WI38 (cell line): ENCODE data around the gene KIR2DL1.
"Not testable (repeated sequence)": the region's sequence is repeated elsewhere in the genome, so short reads cannot be mapped to it uniquely, and the experiment has no call there.

Source experiments
- H3K4me3 ChIP-seq: 2 replicates; pipeline ENCODE4 v1.5.1; 2011; ENCODE audit warnings: low read depth, mild to moderate bottlenecking, control low read depth, low read length
- CTCF ChIP-seq: IDR thresholded peaks from 2 replicates; pipeline ENCODE4 v1.5.1; 2012; ENCODE audit warnings: low read depth, mild to moderate bottlenecking, control low read depth, low read length

Gene KIR2DL1

GRCh38 chr19:54769646-54770045 is at the start of gene KIR2DL1:
Gene KIR2DL1 (plus strand): TSS chr19:54769793. CDS start chr19:54769851, 58 bp downstream.
- not testable (repeated sequence) for H3K4me3 ChIP-seq

- TF ChIP-seq CTCF, result no peak
- no peak within 1 kb of the TSS for H3K4me3 ChIP-seq
Measured at GRCh38 chr19:54724142-54724541, 45.5 kb upstream of the KIR2DL1 start, which contains the start of gene KIR3DL3. Gene KIR3DL3 (plus strand): TSS chr19:54724442. CDS start chr19:54724497, 55 bp downstream.

GRCh38 chr19:54724644-54725043 is 44.9 kb upstream of the KIR2DL1 start:
- no peak for TF ChIP-seq CTCF
- no peak overlapping the region for H3K4me3 ChIP-seq

- TF ChIP-seq CTCF, result no peak
- H3K4me3 ChIP-seq, result no peak overlapping the region
Measured at GRCh38 chr19:54725321-54725720, 44.3 kb upstream of the KIR2DL1 start.

GRCh38 chr19:54727562-54727961 is 42.0 kb upstream of the KIR2DL1 start:
- no peak for TF ChIP-seq CTCF
- no peak overlapping the region for H3K4me3 ChIP-seq

GRCh38 chr19:54728167-54728566 is 41.4 kb upstream of the KIR2DL1 start:
- H3K4me3 ChIP-seq, result no peak overlapping the region
- TF ChIP-seq CTCF, result no peak

GRCh38 chr19:54729416-54730188 is 40.0 kb upstream of the KIR2DL1 start:
- no peak overlapping the region for H3K4me3 ChIP-seq
- TF ChIP-seq CTCF, result no peak

- H3K4me3 ChIP-seq, result no peak overlapping the region
Measured at GRCh38 chr19:54731191-54731590, 38.4 kb upstream of the KIR2DL1 start.

GRCh38 chr19:54738306-54738705 is 31.3 kb upstream of the KIR2DL1 start, which contains the start of gene KIR2DL3:
Gene KIR2DL3 (plus strand): TSS chr19:54738513. CDS start chr19:54738546, 33 bp downstream.
- not testable (repeated sequence) for H3K4me3 ChIP-seq

More at GRCh38 chr19:54731191-54731590, 38.4 kb upstream of the KIR2DL1 start:
- no peak for TF ChIP-seq CTCF
